GM19455 (cell line): ENCODE data around the gene POLK.
"Not testable (repeated sequence)": the region's sequence is repeated elsewhere in the genome, so short reads cannot be mapped to it uniquely, and the experiment has no call there.

ENCODE experiments used
- ATAC-seq: cut with Tn5 transposase; IDR thresholded peaks from one replicate; pipeline ENCODE4 v1.9.1; 2021; ENCODE audit not compliant: unreplicated experiment

POLK gene

DNA sequence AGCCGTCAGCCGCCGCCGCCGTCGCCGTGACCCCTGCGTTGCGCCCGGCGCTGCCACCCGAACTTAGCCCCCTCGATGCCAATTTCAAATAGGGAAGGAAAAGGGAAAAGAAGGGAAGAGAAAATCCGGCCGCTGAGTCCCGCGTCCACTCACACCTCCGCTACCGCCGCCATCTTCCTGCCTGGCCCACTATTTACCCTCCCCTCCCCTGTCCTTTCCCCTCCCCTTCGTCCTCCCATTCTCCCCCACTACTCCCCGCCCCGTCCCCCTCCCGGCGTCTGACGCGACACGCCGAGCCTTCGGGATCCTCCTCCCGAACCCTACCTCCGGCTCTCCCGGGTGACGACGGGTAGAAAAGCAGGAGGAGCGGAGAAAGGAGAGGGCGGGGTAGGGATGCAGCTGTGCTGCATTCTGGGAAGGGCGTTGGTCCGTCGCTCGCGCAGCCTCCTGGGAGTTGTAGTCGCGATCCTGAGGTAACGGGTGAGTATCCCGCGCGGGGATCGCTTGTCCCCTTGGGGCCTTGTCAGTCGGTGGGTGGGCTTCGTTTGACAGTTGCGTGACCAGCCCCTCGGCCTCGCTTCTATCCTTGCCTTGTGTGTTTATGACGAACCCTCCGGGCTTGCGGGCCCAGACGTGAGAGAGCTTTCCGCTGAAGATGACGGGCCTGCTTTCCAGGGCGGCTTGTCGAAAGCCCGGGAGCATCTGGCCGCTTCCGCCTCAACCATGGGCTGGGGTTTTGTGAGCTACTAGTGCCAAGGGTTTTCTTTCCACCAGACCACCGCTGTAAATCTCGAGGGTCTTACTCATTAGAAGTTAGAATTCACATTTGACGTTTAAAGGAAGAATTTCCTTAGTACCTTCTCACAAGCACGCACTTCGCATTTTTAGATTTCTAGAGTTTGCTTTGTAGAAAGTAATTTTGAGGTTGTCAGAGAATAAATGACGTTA, at the start of gene POLK, which contains the start of gene CERT1:
TSS of gene POLK (plus strand) at position 457 of the 948 bp plus-strand sequence.
TSS of gene CERT1 (minus strand) at position 195 of the 948 bp plus-strand sequence. CDS start 422 bp downstream, outside the sequence.
- peak; percentile 81 for ATAC-seq

- ATAC-seq, result no peak
These were observed 48.0 kb upstream of the POLK start for GRCh38 chr5:75463726-75464125.

GRCh38 chr5:75465480-75465879, 46.2 kb upstream of the POLK start:
- ATAC-seq, result no peak

DNA sequence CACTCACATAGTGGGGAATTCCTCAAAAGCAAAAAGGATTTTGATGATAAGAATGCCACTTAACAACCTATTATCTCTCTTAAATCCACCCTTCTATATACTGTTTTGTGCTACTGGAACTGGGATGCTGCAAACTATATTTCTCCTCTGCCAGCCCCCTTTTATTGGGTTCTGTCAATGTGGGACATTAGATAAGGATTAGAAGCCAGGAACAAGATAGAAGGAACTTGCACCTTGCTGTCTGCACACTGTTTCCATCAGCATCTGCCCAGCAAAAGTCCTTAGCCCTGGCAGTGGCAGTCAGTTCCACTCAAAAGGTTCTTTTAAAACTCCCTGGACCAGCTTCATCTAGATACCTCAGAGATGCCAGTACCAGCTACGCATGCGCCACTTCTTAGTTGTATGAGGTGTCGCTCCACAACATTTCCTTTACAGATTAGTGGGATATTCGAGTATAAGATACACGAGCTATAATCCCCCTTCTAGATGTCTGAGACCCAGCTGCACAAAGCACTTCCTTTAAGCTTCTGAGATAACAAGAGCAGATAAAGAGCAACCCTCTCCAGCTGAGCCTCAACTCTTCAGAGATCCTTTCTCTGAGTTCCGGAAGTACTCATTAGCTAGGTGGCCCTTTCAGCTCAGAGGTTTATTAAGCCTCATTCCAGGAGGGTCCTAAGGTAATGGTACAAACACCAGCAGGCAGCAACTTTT, 45.5 kb upstream of the POLK start:
- no peak for ATAC-seq

GRCh38 chr5:75468593-75468992, 43.1 kb upstream of the POLK start:
- ATAC-seq, result no peak

- no peak for ATAC-seq
These were observed 42.7 kb upstream of the POLK start for GRCh38 chr5:75469017-75469416.

GRCh38 chr5:75471193-75471592, 40.5 kb upstream of the POLK start:
- no peak for ATAC-seq

GRCh38 chr5:75472973-75473372, 38.7 kb upstream of the POLK start:
- no peak for ATAC-seq

DNA sequence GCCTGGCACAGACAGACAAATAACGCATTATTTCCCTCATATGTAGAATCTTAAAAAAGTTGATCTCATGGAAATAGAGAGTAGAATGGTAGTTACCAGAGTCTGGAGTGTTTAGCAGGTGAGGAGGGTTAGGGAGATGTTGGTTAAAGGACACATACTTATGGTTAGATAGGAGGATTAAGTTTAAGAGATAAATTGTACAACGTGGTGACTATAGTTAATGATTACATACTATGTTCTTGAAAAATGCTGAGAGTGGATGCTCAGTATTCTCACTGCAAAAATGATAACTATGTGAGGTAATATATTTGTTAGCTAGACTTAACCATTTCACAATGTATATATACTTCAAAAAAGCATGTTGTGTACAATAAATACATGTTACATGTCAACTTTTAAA, 38.2 kb upstream of the POLK start:
- ATAC-seq, result no peak

- no peak for ATAC-seq
These were observed 36.3 kb upstream of the POLK start for GRCh38 chr5:75475364-75475763.

DNA sequence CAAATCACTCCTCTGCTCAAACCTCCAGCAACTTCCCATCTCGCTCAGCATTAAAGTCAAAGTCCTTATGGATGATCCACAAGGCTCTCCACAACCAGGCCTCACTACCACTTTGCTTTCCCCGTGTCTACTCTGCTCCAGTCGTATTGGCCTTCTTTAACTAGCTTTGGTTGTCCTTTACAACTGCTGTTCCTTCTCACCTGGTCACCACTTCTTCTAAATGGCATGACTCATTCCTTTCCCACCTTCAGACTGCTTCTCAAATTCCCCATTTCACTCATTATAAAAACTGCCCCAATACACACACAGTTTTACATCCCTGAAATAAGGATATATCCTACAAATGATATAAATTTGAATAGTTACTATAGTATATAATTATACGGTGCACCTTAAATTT, 30.7 kb upstream of the POLK start:
- no peak for ATAC-seq

DNA sequence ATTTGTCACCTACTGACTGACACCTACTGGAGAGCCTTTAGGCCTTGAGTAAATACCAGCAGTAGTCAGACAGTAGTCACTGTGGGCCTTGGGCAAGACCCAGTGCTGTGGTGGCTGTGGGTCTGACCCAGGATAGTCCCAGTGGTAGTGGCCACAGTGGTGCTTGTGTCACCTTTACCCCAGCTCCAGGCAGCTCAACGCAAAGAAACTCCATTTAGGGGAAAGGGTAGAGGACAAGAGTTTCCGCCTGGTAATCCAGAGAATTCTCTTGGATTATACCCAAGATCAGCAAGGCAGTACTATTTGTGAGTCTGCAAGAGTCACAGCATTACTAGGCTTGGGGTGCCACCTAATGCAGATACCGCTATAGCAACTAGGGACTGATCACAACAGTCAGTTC, 29.2 kb upstream of the POLK start:
- ATAC-seq, result no peak

DNA sequence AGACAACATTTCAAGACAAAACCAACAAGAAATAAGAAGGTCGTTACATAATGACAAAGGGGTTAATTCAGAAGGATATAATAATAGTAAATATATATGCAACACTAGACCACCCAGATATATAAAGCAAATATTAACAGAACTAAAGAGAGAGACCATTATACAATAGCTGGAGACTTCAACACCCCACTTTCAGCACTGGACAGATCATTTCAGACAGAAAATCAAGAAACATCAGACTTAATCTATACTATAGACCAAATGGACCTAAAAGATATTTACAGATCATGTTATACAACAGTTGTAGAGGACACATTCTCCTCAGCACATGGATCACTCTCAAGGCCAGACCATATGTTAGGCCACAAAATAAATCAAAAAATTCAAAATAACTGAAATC, 27.1 kb upstream of the POLK start:
- no peak for ATAC-seq

DNA sequence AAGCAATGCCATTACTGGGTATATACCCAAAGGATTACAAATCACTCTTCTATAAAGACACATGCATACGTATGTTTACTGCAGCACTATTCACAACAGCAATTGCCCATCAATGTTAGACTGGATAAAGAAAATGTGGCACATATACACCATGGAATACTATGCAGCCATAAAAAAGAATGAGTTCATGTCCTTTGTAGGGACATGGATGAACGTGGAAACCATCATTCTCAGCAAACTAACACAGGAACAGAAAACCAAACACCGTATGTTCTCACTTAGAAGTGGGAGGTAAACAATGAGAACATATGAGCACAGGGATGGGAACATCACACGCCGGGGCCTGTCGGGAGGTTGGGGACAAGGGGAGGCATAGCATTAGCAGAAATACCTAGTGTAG, 21.8 kb upstream of the POLK start:
- not testable (repeated sequence) for ATAC-seq

GRCh38 chr5:75491621-75492020, 20.1 kb upstream of the POLK start:
- ATAC-seq, result no peak

GRCh38 chr5:75496026-75496425, 15.7 kb upstream of the POLK start:
- no peak for ATAC-seq

GRCh38 chr5:75498208-75498777, 13.4 kb upstream of the POLK start:
- ATAC-seq, result no peak

- not testable (repeated sequence) for ATAC-seq
These were observed 12.8 kb upstream of the POLK start for GRCh38 chr5:75498875-75499274.

DNA sequence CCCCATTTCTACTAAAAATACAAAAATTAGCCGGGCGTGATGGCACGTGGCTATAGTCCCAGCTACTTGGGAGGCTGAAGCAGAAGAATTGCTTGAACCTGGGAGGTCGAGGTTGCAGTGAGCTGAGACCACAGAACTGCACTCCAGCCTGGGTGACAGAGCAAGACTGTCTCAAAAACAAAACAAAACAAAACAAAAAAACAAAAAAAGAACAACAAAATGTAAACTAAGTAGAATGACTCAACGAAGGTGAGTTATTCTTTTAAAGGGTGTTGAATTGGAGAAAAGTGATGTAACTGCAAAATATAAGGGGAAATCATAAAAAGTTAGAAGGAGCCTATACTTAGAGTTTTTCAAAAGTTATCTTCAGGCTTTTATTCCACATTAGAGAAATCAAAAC, 6.6 kb upstream of the POLK start:
- not testable (repeated sequence) for ATAC-seq

DNA sequence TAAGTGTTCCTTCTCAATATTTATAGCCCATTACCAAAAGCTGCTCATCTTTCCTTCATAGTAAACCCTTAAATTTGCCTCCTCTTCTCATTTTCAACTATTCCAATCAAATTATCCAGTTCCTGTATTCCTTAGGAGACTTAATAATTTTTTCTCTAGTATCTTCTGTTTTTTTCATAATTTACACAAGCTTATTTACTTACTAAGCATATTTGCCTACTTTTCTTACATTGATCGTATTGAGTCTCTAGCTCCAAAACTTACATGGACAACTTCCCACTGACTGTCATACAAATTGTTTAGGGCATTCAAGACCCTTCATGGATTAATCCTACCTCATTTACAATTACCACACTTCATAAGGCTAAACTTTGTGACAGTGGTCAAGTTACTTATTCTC, 3.9 kb upstream of the POLK start:
- ATAC-seq, result no peak

GRCh38 chr5:75509546-75509945, 2.1 kb upstream of the POLK start:
- ATAC-seq, result no peak

DNA sequence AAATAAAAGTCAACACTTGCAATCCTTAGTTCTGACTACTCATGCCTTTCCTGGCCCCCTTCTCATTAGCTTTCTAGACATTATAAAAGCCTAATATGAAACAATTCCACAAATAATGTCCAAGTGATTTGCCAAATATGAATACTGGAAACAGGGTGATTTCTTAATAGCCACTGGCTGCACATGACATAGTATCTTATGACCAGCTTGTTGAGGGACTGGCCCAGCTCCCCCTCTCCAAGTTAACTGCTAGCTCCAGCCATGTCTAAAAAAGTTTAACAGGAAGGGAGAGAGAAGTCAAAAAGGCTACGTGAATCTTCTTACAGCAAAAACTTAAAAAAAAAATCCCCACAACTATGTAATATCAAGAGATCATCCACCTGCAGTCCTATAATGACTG, 1.7 kb upstream of the POLK start:
- ATAC-seq, result no peak
